K562 (cell line): Measurements from ENCODE around the gene HPS3.
"Not testable (repeated sequence)": the region's sequence is repeated elsewhere in the genome, so short reads cannot be mapped to it uniquely, and the experiment has no call there.

Experiments used
- FOXM1 ChIP-seq, 2 experiments: fragments of 450-650 bp in 1 of 2; sonication (generic) in 1 of 2; formaldehyde crosslinking in 1 of 2; IDR thresholded peaks; 2 replicates each; pipeline versions ENCODE4 v1.6.1 to v1.9.0; 2017 to 2022; ENCODE audit warnings: low read depth in 2 of 2, mild to moderate bottlenecking in 2 of 2, missing genetic modification reagents in 1 of 2, moderate library complexity in 1 of 2
- HDAC2 ChIP-seq: fragments of 450-650 bp; IDR thresholded peaks from 2 replicates; pipeline ENCODE4 v1.6.1; 2016; ENCODE audit warnings: mild to moderate bottlenecking
- TF ChIP-seq, protein P1 (sequence below), 3 experiments: IDR thresholded peaks in 2 of 3; conservative IDR thresholded peaks in 1 of 3; 2 replicates each; pipeline ENCODE4 v1.5.1; 2011 to 2012; ENCODE audit warnings: low read length in 3 of 3, mild to moderate bottlenecking in 3 of 3, control low read depth in 2 of 3, improper control_type of control experiment in 1 of 3, inconsistent platforms in 1 of 3, low read depth in 1 of 3, mixed read lengths in 1 of 3, moderate library complexity in 1 of 3; ENCODE audit not compliant: insufficient read depth in 2 of 3
- TF ChIP-seq, protein P2 (sequence below): fragments of 250-450 bp; sonication (Bioruptor Pico); IDR thresholded peaks from 2 replicates; pipeline ENCODE4 v1.5.0; 2021
- TF ChIP-seq, protein P3 (sequence below): IDR thresholded peaks from 2 replicates; pipeline ENCODE4 v1.6.1; 2012; ENCODE audit warnings: low read depth, low read length, improper control_type of control experiment, borderline replicate concordance

DNA sequence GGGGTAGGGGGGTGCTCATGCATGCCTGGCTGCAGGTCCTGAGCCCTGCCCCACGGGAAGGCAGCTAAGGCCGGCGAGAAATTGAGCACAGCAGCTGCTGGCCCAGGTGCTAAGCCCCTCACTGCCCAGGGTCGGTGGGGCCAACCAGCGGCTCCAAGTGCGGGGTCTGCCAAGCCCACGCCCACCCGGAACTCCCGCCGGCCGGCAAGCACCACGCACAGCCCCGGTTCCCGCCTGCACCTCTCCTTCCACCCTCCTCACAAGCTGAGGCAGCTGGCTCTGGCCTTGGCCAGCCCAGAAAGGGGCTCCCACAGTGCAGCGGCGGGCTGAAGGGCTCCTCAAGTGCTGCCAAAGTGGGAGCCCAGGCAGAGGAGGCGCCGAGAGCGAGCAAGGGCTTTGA is 31.5 kb upstream of the HPS3 start:
- not testable (repeated sequence) for TF ChIP-seq HDAC2; FOXM1 (IDR thresholded peaks at IDR 0.05; ENCODE audit: low read depth); FOXM1 (CRISPR knock-in tag; IDR thresholded peaks at IDR 0.05; ENCODE audit: low read depth)
- TF ChIP-seq, protein P1, sequence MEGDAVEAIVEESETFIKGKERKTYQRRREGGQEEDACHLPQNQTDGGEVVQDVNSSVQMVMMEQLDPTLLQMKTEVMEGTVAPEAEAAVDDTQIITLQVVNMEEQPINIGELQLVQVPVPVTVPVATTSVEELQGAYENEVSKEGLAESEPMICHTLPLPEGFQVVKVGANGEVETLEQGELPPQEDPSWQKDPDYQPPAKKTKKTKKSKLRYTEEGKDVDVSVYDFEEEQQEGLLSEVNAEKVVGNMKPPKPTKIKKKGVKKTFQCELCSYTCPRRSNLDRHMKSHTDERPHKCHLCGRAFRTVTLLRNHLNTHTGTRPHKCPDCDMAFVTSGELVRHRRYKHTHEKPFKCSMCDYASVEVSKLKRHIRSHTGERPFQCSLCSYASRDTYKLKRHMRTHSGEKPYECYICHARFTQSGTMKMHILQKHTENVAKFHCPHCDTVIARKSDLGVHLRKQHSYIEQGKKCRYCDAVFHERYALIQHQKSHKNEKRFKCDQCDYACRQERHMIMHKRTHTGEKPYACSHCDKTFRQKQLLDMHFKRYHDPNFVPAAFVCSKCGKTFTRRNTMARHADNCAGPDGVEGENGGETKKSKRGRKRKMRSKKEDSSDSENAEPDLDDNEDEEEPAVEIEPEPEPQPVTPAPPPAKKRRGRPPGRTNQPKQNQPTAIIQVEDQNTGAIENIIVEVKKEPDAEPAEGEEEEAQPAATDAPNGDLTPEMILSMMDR (IDR thresholded peaks at IDR 0.05 in 2 of 3, conservative IDR thresholded peaks at IDR 0.05 in 1 of 3; ENCODE audit: insufficient read depth in 2 of 3, low read depth in 1 of 3, low read length in 3 of 3), result not testable (repeated sequence)
- TF ChIP-seq, protein P2, sequence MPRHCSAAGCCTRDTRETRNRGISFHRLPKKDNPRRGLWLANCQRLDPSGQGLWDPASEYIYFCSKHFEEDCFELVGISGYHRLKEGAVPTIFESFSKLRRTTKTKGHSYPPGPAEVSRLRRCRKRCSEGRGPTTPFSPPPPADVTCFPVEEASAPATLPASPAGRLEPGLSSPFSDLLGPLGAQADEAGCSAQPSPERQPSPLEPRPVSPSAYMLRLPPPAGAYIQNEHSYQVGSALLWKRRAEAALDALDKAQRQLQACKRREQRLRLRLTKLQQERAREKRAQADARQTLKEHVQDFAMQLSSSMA (CRISPR knock-in tag), result not testable (repeated sequence)
- TF ChIP-seq, protein P3, sequence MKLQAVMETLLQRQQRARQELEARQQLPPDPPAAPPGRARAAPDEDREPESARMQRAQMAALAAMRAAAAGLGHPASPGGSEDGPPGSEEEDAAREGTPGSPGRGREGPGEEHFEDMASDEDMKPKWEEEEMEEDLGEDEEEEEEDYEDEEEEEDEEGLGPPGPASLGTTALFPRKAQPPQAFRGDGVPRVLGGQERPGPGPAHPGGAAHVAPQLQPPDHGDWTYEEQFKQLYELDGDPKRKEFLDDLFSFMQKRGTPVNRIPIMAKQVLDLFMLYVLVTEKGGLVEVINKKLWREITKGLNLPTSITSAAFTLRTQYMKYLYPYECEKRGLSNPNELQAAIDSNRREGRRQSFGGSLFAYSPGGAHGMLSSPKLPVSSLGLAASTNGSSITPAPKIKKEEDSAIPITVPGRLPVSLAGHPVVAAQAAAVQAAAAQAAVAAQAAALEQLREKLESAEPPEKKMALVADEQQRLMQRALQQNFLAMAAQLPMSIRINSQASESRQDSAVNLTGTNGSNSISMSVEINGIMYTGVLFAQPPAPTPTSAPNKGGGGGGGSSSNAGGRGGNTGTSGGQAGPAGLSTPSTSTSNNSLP, result not testable (repeated sequence)
